Motor neuron (in vitro differentiated cells): Measurements from ENCODE around the gene NUMB. TPM values are rescaled to one million over a fixed set of nuclear protein-coding genes. Genes with fewer than 3 reads are reported as not detected.

Experiments
- ATAC-seq, 8 experiments: fragments of 200-7000 bp; cut with Tn5 transposase; replicated peaks in 6 of 8; 2 replicates each; pipeline ENCODE4 v1.8.0; 2021; ENCODE audit warnings: mild to moderate bottlenecking in 8 of 8, moderate library complexity in 8 of 8
- H3K27ac ChIP-seq, 2 donors: fragments of 250-450 bp; sonication (Bioruptor Pico); 2 replicates each; pipeline ENCODE4 v1.9.0; 2021; ENCODE audit warnings: antibody characterized with exemption in 2 of 2, mild to moderate bottlenecking in 2 of 2, moderate library complexity in 1 of 2
- H3K4me1 ChIP-seq, 2 donors: fragments of 250-450 bp; sonication (Bioruptor Pico); replicated peaks in 1 of 2; 2 replicates each; pipeline ENCODE4 v1.6.1; 2021; ENCODE audit warnings: antibody characterized with exemption in 2 of 2, mild to moderate bottlenecking in 2 of 2, moderate library complexity in 1 of 2
- H3K4me3 ChIP-seq, 5 donors: fragments of 250-450 bp; sonication (Bioruptor Pico); 2 replicates each; pipeline ENCODE4 v1.9.0; 2021; ENCODE audit warnings: antibody characterized with exemption in 5 of 5, mild to moderate bottlenecking in 5 of 5, moderate library complexity in 4 of 5
- WGBS, 10 experiments: fragments of 450-650 bp; shearing (Covaris generic); methylation state at CpG; one replicate each; pipeline ENCODE4 v1.0.0; 2022; 5-methylcytosine and 5-hydroxymethylcytosine counted together
- in situ Hi-C, 9 experiments: fragments of 400-800 bp; cut with MboI; loops; one replicate each; pipeline ENCODE4 v1.15.0; 2021; ENCODE audit warnings: low sequenced_read_pairs in 9 of 9, low pct_unique_long_range_greater_than_20kb in 2 of 9; ENCODE audit not compliant: unreplicated experiment in 9 of 9
- total RNA-seq, 8 experiments: library from RNA; unstranded; fragments of 300-600 nt; gene quantifications; 2 replicates each; pipeline versions ENCODE4 v1.2.3 to v1.2.4, GENCODE V29; 2022

Gene NUMB
- total RNA-seq, 8 experiments from 2014 or later = 13.4 to 56.8 (median 25.3) TPM

- Histone ChIP-seq H3K27ac (no peak overlapping the region), H3K4me3 (no peak overlapping the region), H3K4me1 (peaks cover 27 to 41% of the 10 kb centered on the region in 2 donors)
- 41 to 100% (median 77%) methylated on average over 1 to 12 of the region's 19 CpGs; no CpG with 5 or more reads in 2 of the 10 experiments for WGBS, 10 experiments
- peak in 1 of 8 experiments; percentile 5 for ATAC-seq
- in situ Hi-C loops = no loop called here
Measured at GRCh38 chr14:73231981-73232851, 226.1 kb downstream of the NUMB start.

GRCh38 chr14:73230051-73230450, 228.3 kb downstream of the NUMB start:
- no peak overlapping the region for H3K27ac ChIP-seq
- no peak for ATAC-seq
- in situ Hi-C loops = no loop called here
- peaks cover 14 to 25% of the 10 kb centered on the region in 2 donors for H3K4me1 ChIP-seq
- 85 to 100% (median 89%) methylated on average over 2 to 4 of the region's 6 CpGs; no CpG with 5 or more reads in 6 of the 10 experiments for WGBS, 10 experiments
- no peak overlapping the region for H3K4me3 ChIP-seq

GRCh38 chr14:73227812-73228781, 230.2 kb downstream of the NUMB start:
- WGBS, 10 experiments = 17 to 100% (median 26%) methylated on average over 1 to 5 of the region's 25 CpGs; no CpG with 5 or more reads in 2 of the 10 experiments
- peak; percentile 76 to 90 (median 84) for ATAC-seq
- in situ Hi-C loops = no loop called here
- Histone ChIP-seq H3K27ac (peak overlapping the region in 1 of 2 donors; percentile 9), H3K4me1 (peaks cover 12 to 22% of the 10 kb centered on the region in 2 donors), H3K4me3 (no peak overlapping the region)

GRCh38 chr14:73225496-73225895, 232.8 kb downstream of the NUMB start:
- no peak overlapping the region for H3K27ac ChIP-seq
- no peak overlapping the region for H3K4me3 ChIP-seq
- H3K4me1 ChIP-seq = peaks cover 20 to 27% of the 10 kb centered on the region in 2 donors
- in situ Hi-C loops = no loop called here
- 46 to 100% (median 91%) methylated on average over 1 to 4 of the region's 4 CpGs; no CpG with 5 or more reads in 2 of the 10 experiments for WGBS, 10 experiments
- no peak for ATAC-seq

Other genes with a start within 250 kb of the NUMB start
- 10 to 100 TPM in 3 of 8 experiments, 1 to 10 TPM in 2, under 1 TPM in 3; 0.54 to 29.4 (median 1.5) TPM for gene PAPLN, start 221.0 kb downstream of the NUMB start, total RNA-seq
- gene RIOX1, start 32.4 kb upstream of the NUMB start, total RNA-seq = 10 to 100 TPM in 7 of 8 experiments, 1 to 10 TPM in 1; 9.4 to 15.0 (median 11.9) TPM
- gene ACOT1, start 78.6 kb upstream of the NUMB start, total RNA-seq = 1 to 10 TPM in 6 of 8 experiments, under 1 TPM in 2; 0.71 to 4.1 (median 1.5) TPM
- gene HEATR4, start 100.4 kb upstream of the NUMB start, total RNA-seq = 1 to 10 TPM in 3 of 8 experiments, under 1 TPM in 5; 0.17 to 1.5 (median 0.63) TPM
- gene ACOT2, start 110.7 kb upstream of the NUMB start, total RNA-seq = 10 to 100 TPM in 3 of 8 experiments, 1 to 10 TPM in 5; 2.5 to 29.6 (median 5.3) TPM
- under 1 TPM in 6 of 8 experiments, not detected in 2; 0.16 to 0.52 (median 0.43) TPM for gene ACOT4, start 133.3 kb upstream of the NUMB start, total RNA-seq
- under 1 TPM in 4 of 8 experiments, not detected in 4; 0.29 to 0.63 (median 0.40) TPM for gene ACOT6, start 154.0 kb upstream of the NUMB start, total RNA-seq
- gene DNAL1, start 186.4 kb upstream of the NUMB start, total RNA-seq = 10 to 100 TPM in 7 of 8 experiments, 1 to 10 TPM in 1; 9.7 to 32.1 (median 12.2) TPM